ENCODE data around the gene SMPD3. TPM values are rescaled to one million over a fixed set of nuclear protein-coding genes. Genes with fewer than 3 reads are reported as not detected.
A peak's percentile ranks its signal among the peaks of the same experiment; 100 is the strongest.

SMPD3 gene
- total RNA-seq, 4 donors from 2014 or later: 19.0 to 353 (median 206) TPM

- H3K27ac ChIP-seq: peak overlapping the region; percentile 74 to 90 (median 78)
- TF ChIP-seq POLR2A (IDR thresholded peaks at IDR 0.05) (no peak), CTCF (IDR thresholded peaks at IDR 0.05) (no peak)
These were observed 30.5 kb downstream of the SMPD3 start for GRCh38 chr16:68417711-68418301.

GRCh38 chr16:68416057-68417046 is 32.0 kb downstream of the SMPD3 start:
- H3K4me3 ChIP-seq: no peak overlapping the region
- H3K27ac ChIP-seq: peak overlapping the region; percentile 74 to 90 (median 78)
- peaks cover 0 to 28% (median 10%) of the 10 kb centered on the region in 4 donors for H3K4me1 ChIP-seq
- no peaks in the 10 kb centered on the region for H3K36me3 ChIP-seq
- TF ChIP-seq CTCF (IDR thresholded peaks at IDR 0.05): peak in 1 of 6 experiments; percentile 18
- peak in 1 of 2 donors; percentile 25 for TF ChIP-seq POLR2A (IDR thresholded peaks at IDR 0.05)
- H3K9me3 ChIP-seq: no peaks in the 10 kb centered on the region
- H3K27me3 ChIP-seq: no peaks in the 10 kb centered on the region
- peak in 2 of 3 donors; percentile 55 to 71 for DNase-seq

More at GRCh38 chr16:68417711-68418301, 30.5 kb downstream of the SMPD3 start:
- Histone ChIP-seq H3K9me3 (no peaks in the 10 kb centered on the region), H3K4me3 (peak overlapping the region in 1 of 4 donors; percentile 8), H3K27me3 (no peaks in the 10 kb centered on the region), H3K4me1 (peaks cover 0 to 28% (median 10%) of the 10 kb centered on the region in 4 donors), H3K36me3 (no peaks in the 10 kb centered on the region)
- peak; percentile 77 to 91 (median 83) for DNase-seq

GRCh38 chr16:68414581-68414980 is 33.7 kb downstream of the SMPD3 start:
- Histone ChIP-seq H3K27ac (peak overlapping the region in 1 of 4 donors; percentile 48), H3K4me1 (peaks cover 0 to 28% (median 10%) of the 10 kb centered on the region in 4 donors), H3K9me3 (no peaks in the 10 kb centered on the region), H3K4me3 (no peak overlapping the region), H3K36me3 (no peaks in the 10 kb centered on the region), H3K27me3 (no peaks in the 10 kb centered on the region)
- no peak for TF ChIP-seq CTCF (IDR thresholded peaks at IDR 0.05)
- no peak for TF ChIP-seq POLR2A (IDR thresholded peaks at IDR 0.05)
- no peak for DNase-seq

GRCh38 chr16:68412061-68412460 is 36.2 kb downstream of the SMPD3 start:
- no peak for TF ChIP-seq POLR2A (IDR thresholded peaks at IDR 0.05)
- TF ChIP-seq CTCF (IDR thresholded peaks at IDR 0.05): no peak
- DNase-seq: no peak
- no peak overlapping the region for H3K4me3 ChIP-seq
- no peaks in the 10 kb centered on the region for H3K27me3 ChIP-seq
- H3K36me3 ChIP-seq: no peaks in the 10 kb centered on the region
- no peaks in the 10 kb centered on the region for H3K9me3 ChIP-seq
- no peak overlapping the region for H3K27ac ChIP-seq
- peaks cover 0 to 12% (median 2%) of the 10 kb centered on the region in 4 donors for H3K4me1 ChIP-seq

GRCh38 chr16:68411086-68411485 is 37.2 kb downstream of the SMPD3 start:
- Histone ChIP-seq H3K27ac (no peak overlapping the region), H3K4me1 (peaks cover 0 to 3% (median 0%) of the 10 kb centered on the region in 4 donors), H3K9me3 (no peaks in the 10 kb centered on the region), H3K27me3 (no peaks in the 10 kb centered on the region), H3K4me3 (no peak overlapping the region), H3K36me3 (no peaks in the 10 kb centered on the region)
- no peak for DNase-seq
- TF ChIP-seq CTCF (IDR thresholded peaks at IDR 0.05) (no peak), POLR2A (IDR thresholded peaks at IDR 0.05) (no peak)
